ENCODE results near the gene KAT2A.

Gene KAT2A

DNA sequence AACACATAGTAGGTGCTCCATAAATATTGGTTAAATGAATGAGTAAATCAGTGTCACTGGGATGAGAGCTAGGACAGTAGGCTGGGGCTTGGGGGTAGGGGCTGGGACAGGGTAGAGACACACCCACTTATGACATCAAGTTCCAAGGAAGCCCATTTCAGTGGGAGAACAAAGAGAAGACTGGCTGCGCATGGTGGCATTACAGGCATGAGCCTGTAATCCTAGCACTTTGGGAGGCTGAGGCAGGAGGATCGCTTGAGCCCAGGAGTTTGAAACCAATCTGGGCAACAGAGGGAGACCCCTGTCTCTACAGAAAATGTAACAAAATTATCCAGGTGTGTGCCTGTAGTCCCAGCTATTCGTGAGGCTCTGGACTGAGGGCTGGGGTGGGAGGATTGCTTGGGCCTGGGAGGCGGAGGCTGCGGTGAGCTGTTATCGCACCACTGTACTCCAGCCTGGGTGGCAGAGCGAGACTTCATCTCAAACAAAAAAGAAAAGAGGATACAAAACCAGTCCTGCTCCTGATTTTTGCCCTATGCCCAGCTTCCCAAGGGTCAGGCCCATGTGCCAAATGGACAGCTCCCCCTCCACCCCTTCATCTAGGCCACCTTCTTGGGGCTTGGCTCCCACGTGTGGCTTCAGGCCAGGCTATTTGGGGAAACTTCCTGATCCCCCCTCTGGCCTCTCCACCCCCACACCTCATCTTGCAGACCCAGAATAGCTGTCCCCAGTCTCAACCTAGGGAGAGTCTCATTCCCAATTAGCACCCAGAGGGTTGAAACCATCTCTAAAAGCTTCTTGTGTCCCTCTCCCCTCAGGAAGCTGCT is 30.0 kb downstream of the KAT2A start:
- no peak for DNase-seq

DNA sequence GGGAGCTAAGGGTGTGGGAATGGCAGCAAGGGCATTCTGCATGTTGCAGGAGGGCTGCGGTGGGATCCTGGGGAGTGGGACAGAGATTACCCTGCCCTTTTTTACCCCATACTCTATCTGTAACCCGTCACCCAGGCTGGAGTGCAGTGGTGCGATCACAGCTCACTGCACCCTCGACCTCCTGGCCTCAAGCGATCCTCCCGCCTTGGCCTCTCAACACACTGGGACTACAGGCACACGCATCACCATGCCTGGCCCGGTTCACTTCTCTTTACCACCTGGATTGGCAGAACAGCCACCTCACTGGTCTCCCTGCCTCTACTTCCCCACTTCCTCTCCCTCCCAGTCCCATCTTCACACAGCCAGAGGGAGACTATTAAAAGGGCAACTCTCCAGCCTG is 32.4 kb downstream of the KAT2A start:
- no peak for DNase-seq

DNA sequence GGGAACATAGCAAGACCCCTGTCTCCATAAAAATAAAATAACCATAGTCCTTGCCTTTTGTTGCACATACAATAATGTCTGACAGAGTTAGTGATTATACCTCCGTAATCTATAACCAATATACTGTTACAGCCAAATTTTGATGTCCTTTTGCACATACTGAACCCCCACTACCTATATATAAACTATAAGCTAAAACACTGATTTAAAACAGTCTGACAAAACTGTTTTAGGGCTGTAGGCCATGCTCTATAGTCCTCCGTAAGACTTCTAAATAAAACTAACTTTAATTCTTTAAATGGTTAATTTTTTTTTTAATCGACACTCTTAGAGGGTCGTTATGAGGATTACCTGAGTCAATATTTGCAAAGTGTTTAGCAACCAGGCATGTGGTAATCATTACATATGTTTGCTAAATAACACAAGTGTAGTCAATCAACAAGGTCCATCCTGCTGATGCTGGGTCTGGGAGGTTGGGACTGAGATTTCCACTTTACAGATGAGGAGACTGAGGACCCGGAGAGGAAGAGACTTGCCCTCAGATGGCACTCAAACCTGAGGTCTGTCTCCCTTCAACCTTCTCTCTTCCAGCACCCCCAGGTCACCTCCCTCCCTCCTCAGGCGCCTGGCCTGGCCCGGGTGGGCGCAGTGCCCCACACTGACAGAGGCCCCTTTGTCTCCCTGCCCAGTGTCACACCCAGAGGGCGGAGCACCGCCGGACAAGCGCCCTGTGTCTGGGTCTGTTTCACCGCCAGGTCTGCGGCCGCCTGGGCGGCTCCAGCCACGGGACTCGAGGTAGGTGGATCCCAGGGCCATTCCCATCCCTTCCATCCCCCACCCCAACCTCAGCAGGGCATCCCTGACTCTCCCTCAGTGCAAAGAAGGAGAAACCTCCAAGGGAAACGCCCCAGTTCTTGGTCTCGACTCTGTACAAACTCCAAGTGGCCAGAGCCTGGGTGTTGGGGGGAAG is 33.1 kb downstream of the KAT2A start:
- DNase-seq: no peak

DNA sequence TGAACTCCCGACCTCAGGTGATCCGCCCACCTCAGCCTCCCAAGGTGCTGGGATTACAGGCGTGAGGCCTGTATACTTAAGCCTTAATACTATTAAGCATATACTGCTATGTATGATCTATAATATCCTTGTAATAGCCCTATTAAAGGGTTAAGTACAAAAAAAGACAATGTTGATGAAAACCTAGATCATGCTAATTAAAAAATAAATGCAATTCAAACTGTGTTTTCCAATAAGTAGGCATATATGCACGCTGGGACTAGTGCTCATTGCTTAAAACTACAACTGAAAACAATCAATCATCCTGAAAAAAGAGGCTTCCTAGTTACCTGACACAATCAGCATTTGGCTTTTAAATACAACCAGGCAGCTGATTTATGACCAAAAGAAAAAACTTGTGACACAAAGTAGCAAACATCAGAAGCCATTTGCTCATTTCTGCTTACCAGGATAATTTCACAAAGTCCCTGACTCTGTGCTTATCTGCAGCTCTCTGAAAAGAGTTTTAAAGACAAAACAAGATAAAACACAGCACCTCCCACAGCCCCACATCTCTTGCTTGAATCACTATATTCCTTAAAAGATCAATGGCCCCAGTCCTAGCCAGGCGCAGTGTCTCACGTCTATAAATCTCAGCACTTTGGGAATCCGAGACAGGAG is 34.0 kb downstream of the KAT2A start:
- DNase-seq: no peak

DNA sequence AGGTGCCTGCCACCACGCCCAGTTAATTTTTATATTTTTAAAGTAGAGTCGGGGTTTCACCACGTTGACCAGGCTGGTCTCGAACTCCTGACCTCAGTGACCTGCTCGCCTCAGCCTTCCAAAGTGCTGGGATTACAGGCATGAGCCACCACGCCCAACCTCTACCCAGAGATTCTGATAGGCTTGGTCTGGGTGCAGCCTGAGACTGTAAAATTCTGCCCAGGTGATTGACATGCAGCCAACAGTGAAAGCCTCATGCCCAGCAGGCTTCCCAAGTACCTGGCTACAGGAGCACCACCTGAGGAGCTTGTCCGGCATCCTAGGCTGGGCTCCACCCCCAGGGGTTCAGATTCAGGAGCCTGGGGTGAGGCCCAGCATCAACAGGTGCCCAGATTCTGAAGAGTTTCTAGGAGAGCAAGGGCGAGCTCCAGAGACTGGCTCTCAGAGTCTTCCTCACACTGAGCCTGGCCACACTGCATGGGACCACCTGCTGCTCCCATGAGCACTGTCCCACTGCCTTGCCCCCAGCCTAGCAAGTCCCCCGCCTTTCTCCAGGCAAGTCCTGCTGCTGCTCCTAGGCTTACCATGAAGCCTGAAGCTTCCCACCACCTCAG is 39.5 kb downstream of the KAT2A start:
- DNase-seq: no peak

DNA sequence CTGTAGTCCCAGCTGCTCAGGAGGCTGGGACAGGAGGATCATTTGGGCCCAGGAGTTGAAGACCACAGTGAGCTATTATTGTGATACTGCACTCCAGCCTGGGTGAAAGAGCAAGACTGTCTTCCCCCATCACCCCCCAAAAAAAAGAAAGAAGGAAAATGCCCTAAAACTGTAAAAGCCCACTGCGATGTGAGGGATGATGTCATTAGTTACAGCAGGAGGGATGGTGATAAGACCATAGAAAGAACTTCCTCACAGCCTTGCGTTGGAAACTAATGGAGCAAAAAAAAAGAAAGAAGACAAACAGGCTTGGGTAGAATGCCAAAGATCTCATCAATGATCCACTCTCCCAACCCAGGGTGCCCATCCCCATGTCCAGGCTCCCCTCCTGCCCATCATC is 41.6 kb downstream of the KAT2A start:
- no peak for DNase-seq

DNA sequence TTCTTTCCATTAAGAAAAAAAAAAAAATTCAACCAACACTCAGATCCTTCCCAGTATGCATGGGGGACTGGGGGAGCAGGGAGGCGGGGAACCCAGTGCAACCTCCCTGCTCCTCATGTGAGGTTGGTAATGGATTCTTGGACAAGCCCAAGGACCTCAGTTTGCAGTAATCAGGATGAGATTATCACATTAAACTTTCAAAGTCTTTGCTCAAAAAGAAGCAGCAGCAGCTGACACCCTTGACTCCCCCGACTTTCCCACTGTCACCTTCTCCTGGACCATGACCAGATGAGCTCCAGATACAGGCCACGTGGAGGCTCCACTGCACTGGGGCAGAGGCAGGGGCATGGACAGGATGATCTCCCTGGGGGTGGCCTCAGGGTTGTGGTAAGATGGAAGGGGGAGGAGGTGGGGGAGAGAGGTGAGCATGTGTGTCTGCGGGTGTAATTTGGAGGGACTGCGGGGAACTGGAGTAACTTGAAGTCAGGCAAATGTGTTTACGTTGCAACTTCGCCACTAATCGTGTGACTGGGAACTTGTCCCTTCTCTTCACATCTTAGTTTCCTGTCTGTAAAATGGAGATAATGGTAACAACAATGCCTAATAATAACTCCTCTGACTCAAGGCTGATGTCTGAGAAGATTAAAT is 42.6 kb downstream of the KAT2A start:
- no peak for DNase-seq

DNA sequence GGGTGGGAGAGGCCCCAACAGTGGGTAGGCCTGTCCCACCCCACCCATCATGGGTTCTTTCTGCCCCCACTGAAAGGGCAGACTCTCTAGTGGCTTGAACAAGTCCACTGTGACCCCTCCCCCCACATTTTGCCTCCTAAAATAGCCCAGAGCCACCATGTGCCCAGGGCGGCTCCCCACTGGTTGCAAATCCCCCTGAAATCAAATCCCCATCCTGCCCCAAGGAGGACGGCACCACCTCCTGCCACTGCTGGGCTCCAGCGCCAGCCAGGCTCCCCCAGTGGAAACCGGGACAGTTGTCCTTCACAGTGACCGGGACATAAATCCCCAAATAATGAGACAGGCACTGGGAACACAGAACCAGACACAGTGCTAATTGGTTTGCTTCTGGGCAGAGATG is 43.4 kb downstream of the KAT2A start:
- no peak for DNase-seq

DNA sequence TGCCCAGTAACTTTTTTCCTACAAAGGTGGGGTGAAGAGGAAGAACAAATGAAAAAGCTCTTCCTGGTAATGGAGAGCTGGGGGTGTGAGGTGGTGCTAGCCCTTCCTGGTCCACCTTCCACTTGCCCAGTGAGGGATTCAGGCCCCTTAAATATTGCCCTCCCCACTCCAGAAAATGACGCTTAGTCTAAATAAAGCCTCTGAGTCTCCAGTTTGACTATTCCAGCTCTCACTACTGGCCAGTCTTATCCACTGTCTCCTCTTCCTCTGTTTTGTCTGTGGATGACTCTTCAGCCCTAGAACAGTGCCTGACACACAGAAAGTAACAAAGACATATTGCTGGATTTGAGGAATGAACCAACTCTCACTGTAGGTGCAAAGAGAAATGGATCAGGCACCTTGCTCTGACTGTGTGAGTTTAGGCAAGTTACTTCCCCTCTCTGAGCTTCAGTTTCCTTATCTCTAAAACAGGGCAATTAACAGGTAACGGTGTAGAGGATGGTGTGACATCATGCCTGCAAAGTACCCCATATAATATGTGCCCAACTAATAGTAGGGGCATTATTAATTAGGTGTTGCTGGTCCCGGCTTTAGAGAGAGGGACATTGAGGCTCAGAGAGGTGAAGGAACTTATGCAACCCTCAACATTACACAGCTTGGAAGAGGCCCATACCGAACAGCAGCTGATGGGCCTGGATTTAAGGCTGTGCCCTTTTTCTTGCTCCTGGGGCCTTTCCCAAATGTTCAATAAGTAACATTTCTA is 44.2 kb downstream of the KAT2A start:
- DNase-seq: no peak

DNA sequence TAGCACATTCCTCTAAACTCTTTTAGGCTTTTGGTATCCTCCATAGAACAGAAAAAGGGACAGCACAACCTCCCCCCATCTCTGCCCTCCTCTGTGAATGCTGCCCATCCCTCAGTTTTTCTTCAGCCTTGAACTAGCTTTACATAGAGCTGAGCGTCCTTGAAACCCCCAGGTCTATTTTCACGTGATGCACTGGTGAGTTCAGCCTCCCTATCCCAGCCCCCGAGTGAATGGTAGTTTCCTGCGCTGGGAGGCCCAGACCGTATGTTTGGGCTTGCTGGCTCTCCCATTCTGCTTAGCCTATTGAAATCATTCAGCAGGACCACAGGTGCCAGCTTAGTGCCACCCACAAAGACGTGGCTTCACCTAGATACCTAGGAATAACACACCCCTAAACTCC is 45.4 kb downstream of the KAT2A start:
- DNase-seq: no peak

DNA sequence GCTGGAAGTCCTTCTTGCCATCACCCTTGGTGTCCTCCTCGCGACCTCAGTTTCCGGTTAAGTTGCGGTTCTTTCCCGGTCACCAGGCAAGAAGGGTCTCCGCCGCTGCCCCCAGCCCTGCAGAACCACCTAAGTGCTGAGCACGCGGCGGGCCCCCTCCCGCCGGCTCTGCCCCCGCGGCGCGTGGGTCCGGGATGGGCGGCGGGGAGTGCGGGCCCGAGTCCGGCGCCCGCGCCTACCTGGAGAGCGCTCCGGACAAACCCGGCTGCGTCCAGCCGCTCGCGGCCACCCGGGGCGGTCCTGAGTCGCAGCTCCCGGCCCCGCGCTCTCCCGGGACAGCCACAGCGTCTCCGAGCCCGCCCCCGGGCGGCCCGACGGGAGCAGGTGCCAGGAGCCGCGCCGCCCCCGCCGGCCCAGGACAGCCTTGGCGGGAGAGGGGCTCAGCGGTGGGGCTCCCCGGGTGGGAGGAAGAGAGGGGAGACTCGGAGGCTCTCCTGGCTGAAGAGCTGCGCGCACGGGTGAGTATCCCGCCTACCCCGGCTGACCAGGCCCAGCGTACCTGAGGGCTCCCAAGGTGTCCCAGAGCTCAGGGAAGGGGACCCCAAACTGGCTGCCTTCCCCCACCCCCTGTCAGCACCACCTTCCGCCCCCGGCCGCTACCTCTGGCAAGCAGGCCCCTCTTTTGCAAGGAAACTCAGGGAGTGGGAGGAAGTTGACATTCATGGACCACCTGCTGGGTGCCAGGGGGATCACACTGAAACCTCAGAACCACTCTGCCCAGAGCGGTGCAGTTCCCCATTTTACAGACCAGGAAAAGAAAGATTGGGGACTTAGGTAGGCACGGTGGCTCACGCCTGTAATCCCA is 48.6 kb downstream of the KAT2A start:
- DNase-seq: no peak

DNA sequence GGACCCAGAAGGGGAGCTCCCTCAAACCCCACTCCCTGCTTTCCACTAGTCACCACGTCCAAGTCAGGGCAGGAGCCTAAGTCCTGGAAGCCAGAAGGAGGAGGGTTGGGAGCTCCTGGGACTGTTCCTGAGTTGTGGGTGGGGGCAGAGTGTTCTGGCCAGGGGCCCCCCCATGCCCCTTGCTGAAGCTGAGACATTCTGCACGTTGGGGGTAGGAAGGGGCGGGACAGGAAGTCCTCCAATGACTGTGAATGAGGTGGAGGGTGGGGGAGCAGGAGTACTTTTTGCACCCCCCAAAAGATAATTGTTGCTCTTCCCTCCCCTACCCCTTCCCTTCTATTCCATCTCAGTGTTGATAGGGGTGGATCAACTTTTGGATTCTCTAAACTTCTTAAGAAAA is 49.4 kb downstream of the KAT2A start:
- DNase-seq: no peak

DNA sequence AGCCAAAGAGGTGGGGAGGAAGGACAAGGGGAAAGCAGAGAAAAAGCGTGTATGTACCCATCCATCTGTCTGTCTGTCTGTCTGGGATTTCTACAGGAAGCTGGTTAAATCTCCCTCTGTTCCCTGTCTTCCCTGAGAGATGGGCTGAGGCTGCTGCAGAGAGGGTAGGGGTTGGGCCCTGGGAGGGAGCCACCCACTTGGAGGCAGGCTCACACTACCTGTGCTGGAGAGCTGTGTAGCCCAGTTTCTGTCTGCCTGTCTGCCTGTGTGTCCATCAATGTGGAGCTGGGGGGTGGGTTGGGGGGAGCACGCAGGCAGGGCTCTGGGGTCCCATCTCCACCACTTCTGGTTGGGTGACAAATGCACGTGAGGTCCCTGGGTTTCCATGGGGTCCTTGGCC is 52.2 kb downstream of the KAT2A start:
- no peak for DNase-seq

DNA sequence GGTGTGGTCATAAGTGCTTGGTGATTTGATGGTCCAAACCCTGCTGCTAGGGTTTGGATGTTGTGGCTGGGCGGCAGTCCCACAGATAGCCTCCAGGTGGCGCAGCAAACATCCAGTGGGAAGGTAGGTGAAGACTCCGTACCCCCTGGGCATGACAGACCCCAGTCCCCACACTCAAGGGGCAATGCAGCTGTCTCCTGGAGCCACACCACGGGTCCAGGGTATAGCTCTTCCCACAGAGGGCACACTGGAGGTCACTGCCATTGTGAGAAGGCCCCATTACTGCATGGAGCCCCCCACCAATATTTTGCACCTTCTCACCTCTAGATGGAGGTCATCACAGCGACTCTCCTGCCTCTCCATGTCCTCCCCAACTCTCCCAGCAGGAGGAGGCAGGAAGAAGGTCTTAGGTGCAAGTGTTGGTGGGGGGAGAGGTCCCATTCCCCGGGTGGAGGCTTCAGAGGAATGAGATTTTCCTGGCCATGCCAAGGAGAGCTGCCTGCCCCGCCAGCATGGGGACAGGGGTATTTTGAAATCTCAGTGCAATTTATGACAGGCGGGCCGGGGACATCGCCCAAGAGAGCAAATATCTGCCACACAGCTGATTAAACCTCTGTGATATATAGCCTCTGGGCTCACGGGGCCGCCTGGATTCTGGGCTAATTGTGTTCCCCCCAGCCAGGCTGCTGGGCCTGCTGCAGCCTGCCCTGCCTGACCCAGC is 53.6 kb downstream of the KAT2A start:
- peak; percentile 5 for DNase-seq

DNA sequence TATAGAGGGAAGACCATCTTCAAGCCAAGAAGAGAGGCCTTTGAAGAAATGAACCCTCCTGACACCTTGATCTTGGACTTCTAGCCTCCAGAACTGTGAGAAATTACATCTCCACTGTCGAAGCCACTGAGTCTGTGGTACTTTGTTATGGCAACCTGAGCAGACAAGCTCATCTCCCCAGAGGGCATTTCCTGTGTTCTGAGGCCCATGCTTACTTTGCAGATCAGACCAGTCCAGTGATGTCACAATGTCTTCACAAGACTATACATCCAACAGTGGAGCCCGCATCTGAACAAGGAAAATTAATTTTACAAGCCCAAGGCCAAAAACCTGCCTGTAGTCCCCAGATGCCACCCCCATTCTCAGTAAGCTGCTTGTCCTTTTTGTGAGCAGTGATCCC is 56.0 kb downstream of the KAT2A start:
- no peak for DNase-seq
